ENCODE data around the gene GNPTG. TPM values are rescaled to one million over a fixed set of nuclear protein-coding genes. Genes with fewer than 3 reads are reported as not detected.

GNPTG gene
- total RNA-seq, result 21.3 and 26.3 TPM in 2 replicates

DNA sequence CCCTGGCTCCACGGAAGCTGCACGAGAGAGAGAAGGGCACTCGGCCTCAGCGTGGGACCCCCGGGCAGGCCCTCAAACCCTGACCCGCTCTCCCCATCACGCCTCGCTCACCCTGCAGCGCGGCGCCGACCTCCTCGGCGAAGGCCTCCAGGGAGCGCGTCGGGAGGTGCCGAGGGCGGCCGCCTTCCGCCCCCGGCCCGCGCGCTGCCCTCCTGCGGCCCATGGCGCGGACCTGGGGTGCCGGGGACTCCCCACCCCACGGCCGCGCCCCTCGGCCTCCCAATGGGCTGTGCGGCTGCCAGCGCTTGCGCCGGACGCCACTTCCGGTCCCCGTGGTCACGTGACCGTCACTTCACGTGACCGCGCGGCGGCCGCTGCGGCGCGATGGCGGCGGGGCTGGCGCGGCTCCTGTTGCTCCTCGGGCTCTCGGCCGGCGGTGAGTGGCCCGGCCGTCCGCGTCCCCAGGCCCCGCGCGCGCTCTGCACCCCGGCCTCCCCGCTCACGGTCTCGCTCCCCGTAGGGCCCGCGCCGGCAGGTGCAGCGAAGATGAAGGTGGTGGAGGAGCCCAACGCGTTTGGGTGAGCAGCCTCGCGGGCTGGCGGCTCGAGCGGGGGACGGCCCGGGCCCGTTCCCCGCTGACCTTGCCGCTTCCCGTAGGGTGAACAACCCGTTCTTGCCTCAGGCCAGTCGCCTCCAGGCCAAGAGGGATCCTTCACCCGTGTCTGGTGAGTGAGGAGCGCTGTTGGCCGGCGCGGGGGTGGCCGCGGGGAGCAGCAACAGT, at the start of gene GNPTG, which contains the start of gene TSR3:
GNPTG (plus strand) TSS at position 350 of the 781 bp plus-strand sequence; CDS start at position 385, 35 bp downstream.
TSR3 (minus strand) TSS at position 297 of the 781 bp plus-strand sequence; CDS start at position 223, 74 bp downstream.

DNA sequence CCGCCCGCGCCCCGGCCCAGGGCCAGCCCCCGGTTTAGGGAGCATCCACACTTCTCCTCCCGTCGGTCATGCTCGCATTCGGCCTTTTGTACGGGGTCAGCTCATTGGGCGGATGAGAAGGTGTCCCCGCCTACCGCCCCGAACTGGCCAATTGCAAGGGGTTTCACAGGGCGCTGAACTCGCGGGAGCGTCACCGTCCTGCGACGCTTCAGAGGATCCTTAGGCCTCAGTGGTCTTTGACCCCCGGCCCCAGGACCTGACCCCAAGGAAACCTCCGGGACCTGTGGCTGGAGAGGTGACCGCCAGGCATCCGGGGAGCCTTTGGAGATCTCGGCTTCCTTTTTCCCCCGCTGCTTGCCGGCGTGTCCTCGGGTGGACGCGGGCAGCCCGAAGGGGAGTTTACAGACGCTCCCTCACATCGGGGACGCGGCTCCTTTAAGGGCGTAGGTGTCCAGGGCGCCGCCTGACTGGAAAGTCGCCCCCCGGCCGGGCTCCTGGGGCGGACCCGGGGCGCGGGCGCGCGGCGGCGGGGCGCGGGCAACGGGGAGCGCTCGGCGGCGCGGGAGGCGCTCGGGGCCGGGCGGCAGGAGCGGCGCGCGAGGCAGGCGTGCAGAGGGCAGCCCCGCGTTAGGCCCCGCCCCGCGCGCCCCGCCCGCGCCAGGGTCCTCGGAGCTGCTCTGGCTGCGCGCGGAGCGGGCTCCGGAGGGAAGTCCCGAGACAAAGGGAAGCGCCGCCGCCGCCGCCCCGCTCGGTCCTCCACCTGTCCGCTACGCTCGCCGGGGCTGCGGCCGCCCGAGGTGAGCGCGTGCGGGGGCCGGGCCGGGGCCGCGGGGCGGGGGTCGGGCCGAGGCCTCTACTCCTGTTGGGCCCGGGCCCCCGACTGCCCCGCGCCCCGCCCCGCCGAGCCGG, 42.5 kb upstream of the GNPTG start, which contains the start of gene UBE2I:
UBE2I (plus strand) TSS at position 660 of the 909 bp plus-strand sequence. CDS start 4,395 bp downstream, outside the sequence.

DNA sequence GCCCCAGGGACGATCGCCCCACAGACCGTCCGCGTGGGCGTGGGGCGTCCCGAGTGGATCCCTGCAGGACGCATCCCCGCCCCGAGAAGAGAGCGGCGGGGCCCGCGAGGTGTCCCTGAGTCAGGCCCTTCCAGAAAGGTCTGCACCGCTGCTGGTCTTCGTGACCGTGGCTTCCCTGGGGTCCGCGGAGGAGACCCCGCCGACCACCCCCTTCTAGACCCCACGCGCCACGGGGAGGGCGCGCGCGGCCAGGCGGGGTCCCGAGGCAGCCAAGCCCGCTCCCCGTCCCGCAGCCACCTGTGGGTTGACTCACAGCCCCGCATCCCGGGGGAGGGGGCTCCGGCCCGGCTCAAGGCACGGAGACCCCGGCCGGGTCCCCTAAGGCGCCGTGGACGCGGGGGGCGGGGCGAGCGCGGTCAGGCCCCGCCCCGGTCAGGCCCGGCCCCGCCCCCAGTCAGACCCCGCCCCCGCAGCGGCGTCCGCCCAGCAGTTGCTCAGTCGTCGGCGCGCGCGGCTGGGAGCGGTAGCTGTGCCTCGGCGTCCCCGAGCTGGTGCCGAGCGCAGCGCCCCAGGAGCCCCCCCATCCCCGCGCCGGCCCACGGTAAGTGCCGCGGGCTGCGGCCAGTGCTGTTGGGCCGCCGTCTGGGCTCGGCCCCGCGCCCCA, 18.4 kb upstream of the GNPTG start, which contains the start of gene BAIAP3:
BAIAP3 (plus strand) TSS at position 497 of the 664 bp plus-strand sequence. CDS start 4,905 bp downstream, outside the sequence.

Other genes with a start within 250 kb of the GNPTG start
- under 0.01 and 0.15 TPM in 2 replicates for gene CACNA1H, start 198.8 kb upstream of the GNPTG start, total RNA-seq
- gene TPSG1, start 126.7 kb upstream of the GNPTG start, total RNA-seq, result not detected in 2 replicates
- gene TPSB2, start 121.7 kb upstream of the GNPTG start, total RNA-seq, result not detected in 2 replicates
- not detected in 2 replicates for gene TPSAB1, start 111.2 kb upstream of the GNPTG start, total RNA-seq
- not detected in 2 replicates for gene TPSD1, start 95.9 kb upstream of the GNPTG start, total RNA-seq
- gene UBE2I, start 42.3 kb upstream of the GNPTG start, total RNA-seq, result 51.2 and 57.8 TPM in 2 replicates
- gene BAIAP3, start 18.3 kb upstream of the GNPTG start, total RNA-seq, result 0.32 and 0.91 TPM in 2 replicates
- gene TSR3, start 53 bp upstream of the GNPTG start, total RNA-seq, result 91.3 and 120 TPM in 2 replicates
- gene UNKL, start 62.8 kb downstream of the GNPTG start, total RNA-seq, result 4.9 and 5.2 TPM in 2 replicates
- gene UQCC4, start 68.8 kb downstream of the GNPTG start, total RNA-seq, result 23.4 and 24.7 TPM in 2 replicates
- not detected in 2 replicates for gene PERCC1, start 79.1 kb downstream of the GNPTG start, total RNA-seq
- gene CCDC154, start 92.6 kb downstream of the GNPTG start, total RNA-seq, result under 0.01 and 0.15 TPM in 2 replicates
- gene CLCN7, start 123.1 kb downstream of the GNPTG start, total RNA-seq, result 40.9 and 60.6 TPM in 2 replicates
- gene PTX4, start 137.0 kb downstream of the GNPTG start, total RNA-seq, result not detected in 2 replicates
- 14.0 and 15.9 TPM in 2 replicates for gene TELO2, start 141.4 kb downstream of the GNPTG start, total RNA-seq
- gene TMEM204, start 181.7 kb downstream of the GNPTG start, total RNA-seq, result 15.0 and 36.7 TPM in 2 replicates